Medulla oblongata (tissue), 1 donor: ENCODE measurements around the gene SLC6A5.

ENCODE experiments used
- DNase-seq: peaks from one replicate; pipeline ENCODE4 v3.0.0-alpha.2; 2015; ENCODE audit errors: extremely low spot score

The SLC6A5 gene

DNA sequence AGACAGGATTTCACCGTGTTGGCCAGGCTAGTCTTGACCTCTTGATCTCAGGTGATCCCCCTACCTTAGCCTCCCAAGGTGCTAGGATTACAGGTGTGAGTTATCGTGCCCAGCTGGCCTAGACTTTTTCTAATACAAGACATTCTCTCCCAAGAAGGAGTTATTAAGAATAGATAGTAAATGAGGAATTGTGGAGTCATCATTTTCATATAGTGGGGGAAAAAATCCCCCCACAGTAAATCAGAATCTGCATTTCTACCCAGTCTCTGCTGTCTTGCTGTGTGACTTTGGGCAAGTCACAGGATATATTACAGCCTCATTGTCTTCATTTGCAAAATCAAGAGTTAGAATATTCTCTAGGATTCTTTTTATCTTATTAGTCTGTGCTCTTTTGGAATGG is 21.6 kb downstream of the SLC6A5 start:
- DNase-seq: no peak

GRCh38 chr11:20621679-20622078 is 22.3 kb downstream of the SLC6A5 start:
- DNase-seq: no peak

DNA sequence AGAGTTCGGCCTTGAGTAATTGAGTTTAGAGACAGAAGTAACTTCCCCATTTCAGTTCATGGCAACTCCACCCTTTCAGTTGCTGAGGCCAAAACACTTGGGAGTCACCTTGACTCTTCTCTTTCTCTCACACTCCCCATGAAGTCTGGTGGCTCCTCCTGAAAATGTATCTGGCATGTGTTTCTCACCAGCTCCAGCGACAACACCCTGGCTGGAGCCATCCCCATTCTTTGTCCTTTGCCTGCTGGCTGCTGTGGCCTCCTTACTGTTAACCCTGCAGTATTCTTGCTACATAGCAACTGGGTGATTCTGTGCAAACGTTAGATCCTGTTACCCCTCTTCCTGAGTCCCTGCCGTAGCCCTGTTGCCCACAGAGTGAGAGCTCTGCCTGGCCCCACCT is 23.8 kb downstream of the SLC6A5 start:
- DNase-seq: no peak

DNA sequence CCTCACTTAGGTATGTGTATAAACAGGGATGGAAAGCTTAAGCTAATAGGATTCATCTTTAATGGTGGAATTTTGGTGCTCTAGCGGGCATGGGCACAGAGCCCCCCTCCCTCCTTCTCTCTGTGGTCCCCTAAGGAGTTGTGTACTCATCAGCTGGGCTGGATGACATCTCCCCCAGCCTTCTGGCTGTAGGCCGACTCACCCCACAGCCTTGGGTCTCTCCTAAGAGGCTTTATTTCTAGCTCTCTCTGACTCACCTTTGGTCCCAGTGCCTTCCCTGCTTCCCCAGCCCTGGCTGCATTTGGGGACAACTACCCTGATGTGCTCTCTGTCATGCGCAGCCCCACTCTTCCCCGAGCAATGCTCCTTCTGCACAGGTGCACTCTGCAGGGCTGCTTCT is 26.9 kb downstream of the SLC6A5 start:
- no peak for DNase-seq

GRCh38 chr11:20627026-20627425 is 27.6 kb downstream of the SLC6A5 start:
- DNase-seq: no peak

- no peak for DNase-seq
These were observed 28.3 kb downstream of the SLC6A5 start for GRCh38 chr11:20627701-20628100.

DNA sequence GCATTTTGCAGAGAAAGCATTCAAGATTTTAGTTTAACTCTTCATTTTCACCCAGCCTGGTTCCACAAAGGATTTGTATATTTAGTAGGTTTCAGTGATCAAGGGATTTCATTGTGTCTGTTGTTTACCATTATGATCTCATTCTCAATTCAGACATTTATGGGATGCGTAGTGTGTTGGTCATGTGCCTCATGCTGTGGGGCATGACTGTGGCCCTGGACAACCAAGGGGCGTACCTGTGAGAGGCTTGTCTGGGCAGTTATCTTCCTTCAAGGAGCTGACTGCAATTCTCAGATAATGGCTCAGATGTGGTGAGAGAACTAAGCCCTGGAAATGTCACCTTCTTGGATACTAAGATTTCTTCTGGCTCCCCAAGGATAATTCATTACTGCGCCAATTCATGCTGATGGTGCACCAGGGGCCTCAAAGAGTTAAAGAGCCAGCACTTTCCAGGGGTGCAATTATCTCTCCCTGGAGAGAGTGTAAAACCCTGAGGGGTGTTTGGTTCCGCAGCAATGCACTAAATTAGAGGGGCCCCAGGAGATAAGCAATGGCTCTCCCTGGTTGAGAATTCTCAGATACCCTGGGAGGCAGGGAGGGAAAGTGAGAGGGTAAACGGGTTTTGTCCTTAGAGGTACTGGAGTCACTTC is 32.2 kb downstream of the SLC6A5 start:
- DNase-seq: no peak

DNA sequence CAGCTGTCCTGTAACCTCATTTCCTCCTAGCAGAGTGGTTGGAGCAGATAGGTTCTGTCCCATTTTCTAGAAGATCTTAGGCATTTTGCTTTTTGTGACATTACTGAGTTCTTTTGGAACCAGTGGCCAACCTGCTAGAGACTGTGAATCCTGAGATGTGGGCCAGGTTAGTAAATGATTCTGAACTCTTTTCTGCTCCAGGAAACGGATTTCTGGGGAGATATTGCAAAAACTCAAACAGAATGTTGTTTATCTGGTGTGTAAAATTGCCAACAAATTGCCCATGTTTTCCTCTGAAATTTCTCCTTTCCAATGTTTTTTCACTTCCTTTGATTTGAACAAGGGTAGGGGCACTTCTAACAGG is 32.7 kb downstream of the SLC6A5 start:
- DNase-seq: no peak

DNA sequence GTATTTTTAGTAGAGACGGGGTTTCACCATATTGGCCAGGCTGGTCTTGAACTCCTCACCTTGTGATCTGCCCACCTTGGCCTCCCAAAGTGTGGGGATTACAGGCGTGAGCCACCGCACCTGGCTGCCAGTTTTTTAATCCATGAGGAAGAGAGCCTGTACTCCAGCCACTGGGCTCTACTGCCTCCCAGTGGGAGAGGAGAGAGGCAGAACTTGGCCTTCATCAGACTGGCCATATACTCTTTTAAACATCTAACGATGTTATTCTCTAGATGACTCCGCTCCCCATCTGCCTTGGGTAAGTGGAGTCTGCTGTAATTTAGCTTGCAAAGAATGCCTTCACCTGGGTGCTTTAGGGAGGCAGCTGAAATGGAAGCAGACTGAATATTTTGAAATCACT is 34.6 kb downstream of the SLC6A5 start:
- DNase-seq: no peak

GRCh38 chr11:20634781-20635180 is 35.4 kb downstream of the SLC6A5 start:
- no peak for DNase-seq

- DNase-seq: no peak
These were observed 38.7 kb downstream of the SLC6A5 start for GRCh38 chr11:20638074-20638473.

GRCh38 chr11:20639688-20640087 is 40.3 kb downstream of the SLC6A5 start:
- no peak for DNase-seq

GRCh38 chr11:20640401-20640800 is 41.0 kb downstream of the SLC6A5 start:
- DNase-seq: no peak

DNA sequence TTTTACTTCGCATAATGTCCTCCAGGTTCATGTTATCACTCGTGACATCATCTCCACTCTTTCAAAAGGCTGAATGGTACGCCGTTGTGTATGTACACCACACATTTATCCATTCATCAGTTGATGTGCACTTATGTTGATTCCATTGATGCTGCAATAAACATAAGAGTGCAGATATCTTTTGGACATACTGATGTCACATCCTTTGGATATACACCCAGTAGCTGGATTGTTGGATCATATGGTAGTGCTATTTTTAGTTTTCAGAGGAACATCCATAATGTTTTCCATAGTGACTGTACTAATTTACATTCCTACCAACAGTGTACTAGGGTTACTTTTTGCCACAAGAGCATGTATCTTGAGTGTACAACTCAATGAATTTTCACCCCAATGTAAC is 45.0 kb downstream of the SLC6A5 start:
- DNase-seq: no peak

- DNase-seq: peak; percentile 80
These were observed 48.7 kb downstream of the SLC6A5 start for GRCh38 chr11:20647976-20648565.

DNA sequence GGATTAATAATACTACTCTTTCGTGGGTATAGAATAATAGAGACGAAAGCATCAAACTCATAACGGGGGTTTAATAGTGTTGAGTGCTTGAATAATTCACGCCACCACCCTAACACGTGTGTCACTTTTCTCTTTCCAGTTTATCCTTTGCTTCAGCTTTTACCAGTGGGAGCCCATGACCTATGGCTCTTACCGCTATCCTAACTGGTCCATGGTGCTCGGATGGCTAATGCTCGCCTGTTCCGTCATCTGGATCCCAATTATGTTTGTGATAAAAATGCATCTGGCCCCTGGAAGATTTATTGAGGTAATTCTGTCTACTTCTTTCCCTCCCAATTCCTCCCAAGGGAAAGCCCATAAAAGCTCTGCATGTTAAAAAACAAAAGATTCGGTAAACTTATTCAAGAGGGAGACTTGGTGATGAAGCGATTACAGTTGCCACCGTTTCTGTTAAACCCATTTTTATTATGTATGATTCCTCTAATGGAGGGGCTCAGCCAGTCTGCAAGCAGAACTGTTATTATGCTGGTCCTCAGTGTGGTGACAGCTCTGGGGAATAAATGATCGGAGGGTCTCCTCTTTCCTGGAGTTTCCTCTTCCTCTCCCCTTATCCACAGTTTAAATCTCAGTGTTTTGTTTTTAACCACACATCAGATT is 52.9 kb downstream of the SLC6A5 start:
- DNase-seq: no peak

GRCh38 chr11:20654038-20654437 is 54.6 kb downstream of the SLC6A5 start:
- no peak for DNase-seq

- DNase-seq: no peak
These were observed 57.5 kb downstream of the SLC6A5 start for GRCh38 chr11:20656901-20657300.

- DNase-seq: no peak
These were observed 58.7 kb downstream of the SLC6A5 start for GRCh38 chr11:20658135-20658534.

GRCh38 chr11:20661445-20661844 is 62.0 kb downstream of the SLC6A5 start:
- no peak for DNase-seq

DNA sequence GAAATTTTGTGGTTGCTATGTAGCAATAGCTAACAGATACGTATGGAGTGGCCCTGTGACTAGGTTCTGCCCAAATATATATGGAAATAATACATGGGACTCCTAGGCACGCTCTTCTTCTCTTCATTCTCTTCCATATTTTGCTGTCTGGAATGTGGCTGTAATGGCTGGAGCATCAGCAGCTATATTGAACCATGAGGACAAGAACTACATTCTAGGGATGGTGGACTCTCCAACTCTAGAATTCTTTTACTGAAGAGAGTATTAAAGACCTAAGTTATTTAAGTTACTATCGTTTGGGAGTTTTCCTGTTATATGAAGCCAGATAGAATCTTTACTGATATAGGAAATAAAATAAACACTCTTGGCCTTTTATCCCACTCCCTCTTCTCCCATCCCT is 62.4 kb downstream of the SLC6A5 start:
- DNase-seq: no peak

GRCh38 chr11:20668131-20668809 is 68.9 kb downstream of the SLC6A5 start:
- no peak for DNase-seq
